Activated T-helper 1 cell treated with anti-CD3 and anti-CD28 coated beads, Interleukin-2, amount 50 U/mL, for 16 hours (primary cell): ENCODE results near the gene NEGR1.

Experiments
- DNase-seq, 2 donors: peaks; one replicate each; pipeline ENCODE4 v3.0.0-alpha.2; 2020; ENCODE audit warnings: low read depth in 1 of 2, low spot score in 1 of 2

The NEGR1 gene

GRCh38 chr1:72050551-72050950 is 231.8 kb downstream of the NEGR1 start:
- DNase-seq = no peak

GRCh38 chr1:72037745-72038343 is 244.5 kb downstream of the NEGR1 start:
- DNase-seq = no peak

GRCh38 chr1:72034827-72035226 is 247.5 kb downstream of the NEGR1 start:
- DNase-seq = no peak

GRCh38 chr1:72023063-72023930 is 259.0 kb downstream of the NEGR1 start:
- DNase-seq = no peak

- no peak for DNase-seq
Observed at GRCh38 chr1:72018562-72018961, 263.8 kb downstream of the NEGR1 start.

- no peak for DNase-seq
Observed at GRCh38 chr1:72015006-72015405, 267.3 kb downstream of the NEGR1 start.

- no peak for DNase-seq
Observed at GRCh38 chr1:72013161-72013560, 269.2 kb downstream of the NEGR1 start.

- DNase-seq = no peak
Observed at GRCh38 chr1:72011721-72012120, 270.6 kb downstream of the NEGR1 start.

GRCh38 chr1:72010094-72010431 is 272.3 kb downstream of the NEGR1 start:
- DNase-seq = no peak

GRCh38 chr1:72009173-72010093 is 272.9 kb downstream of the NEGR1 start:
- no peak for DNase-seq

- DNase-seq = no peak
Observed at GRCh38 chr1:72007312-72007711, 275.0 kb downstream of the NEGR1 start.

GRCh38 chr1:72006092-72006491 is 276.2 kb downstream of the NEGR1 start:
- DNase-seq = no peak

- no peak for DNase-seq
Observed at GRCh38 chr1:72003092-72003491, 279.2 kb downstream of the NEGR1 start.

- DNase-seq = no peak
Observed at GRCh38 chr1:72000809-72001208, 281.5 kb downstream of the NEGR1 start.

GRCh38 chr1:71994646-71995045 is 287.7 kb downstream of the NEGR1 start:
- no peak for DNase-seq

- no peak for DNase-seq
Observed at GRCh38 chr1:71987181-71987580, 295.2 kb downstream of the NEGR1 start.

- no peak for DNase-seq
Observed at GRCh38 chr1:71986160-71986559, 296.2 kb downstream of the NEGR1 start.

- no peak for DNase-seq
Observed at GRCh38 chr1:71980556-71980955, 301.8 kb downstream of the NEGR1 start.

GRCh38 chr1:71979882-71980281 is 302.5 kb downstream of the NEGR1 start:
- DNase-seq = no peak

- no peak for DNase-seq
Observed at GRCh38 chr1:71967670-71968069, 314.7 kb downstream of the NEGR1 start.

- DNase-seq = no peak
Observed at GRCh38 chr1:71964188-71964587, 318.2 kb downstream of the NEGR1 start.
